IgD-negative memory B cell (primary cell): Measurements from ENCODE around the gene PLEKHO1. TPM values are rescaled to one million over a fixed set of nuclear protein-coding genes. Genes with fewer than 3 reads are reported as not detected.
"Not testable (repeated sequence)": the region's sequence is repeated elsewhere in the genome, so short reads cannot be mapped to it uniquely, and the experiment has no call there.

ENCODE experiments used
- H3K27ac Mint-ChIP-seq, 3 donors: one replicate each; pipeline ENCODE4 v1.8.0; 2020 to 2022; ENCODE audit warnings: mild to moderate bottlenecking in 3 of 3, mixed read lengths in 3 of 3, moderate library complexity in 1 of 3
- H3K27me3 Mint-ChIP-seq: one replicate; pipeline ENCODE4 v1.8.0; 2021; ENCODE audit warnings: mixed read lengths
- H3K36me3 Mint-ChIP-seq: one replicate; pipeline ENCODE4 v1.8.0; 2020; ENCODE audit warnings: mild to moderate bottlenecking, mixed read lengths
- H3K4me1 Mint-ChIP-seq, 3 donors: one replicate each; pipeline ENCODE4 v1.8.0; 2020 to 2022; ENCODE audit warnings: mixed read lengths in 3 of 3, mild to moderate bottlenecking in 1 of 3
- H3K4me3 Mint-ChIP-seq, 4 donors: one replicate each; pipeline ENCODE4 v1.8.0; 2020 to 2022; ENCODE audit warnings: mild to moderate bottlenecking in 4 of 4, mixed read lengths in 4 of 4, moderate library complexity in 3 of 4
- H3K9me3 Mint-ChIP-seq, 3 donors: one replicate each; pipeline ENCODE4 v1.8.0; 2020 to 2021; ENCODE audit warnings: mixed read lengths in 3 of 3, mild to moderate bottlenecking in 1 of 3
- polyA plus RNA-seq: library from polyadenylated mRNA; unstranded; fragments of 300-500 nt; fragmentation: Illumina TruSeq; gene quantifications from one replicate; pipeline ENCODE4 v1.2.3, GENCODE V29; 2021

PLEKHO1 gene
- polyA plus RNA-seq, 1 donor from 2014 or later, result 102 TPM

GRCh38 chr1:150135400-150135799 is 14.3 kb upstream of the PLEKHO1 start:
- H3K4me3 Mint-ChIP-seq, H3K36me3 Mint-ChIP-seq, H3K27ac Mint-ChIP-seq, H3K4me1 Mint-ChIP-seq, H3K9me3 Mint-ChIP-seq, H3K27me3 Mint-ChIP-seq: not testable (repeated sequence)

- Mint-ChIP-seq H3K36me3 (peaks cover 2% of the 10 kb centered on the region), H3K4me1 (peaks cover 0 to 4% (median 2%) of the 10 kb centered on the region in 3 donors), H3K27me3 (no peaks in the 10 kb centered on the region), H3K9me3 (no peaks in the 10 kb centered on the region), H3K27ac (no peak overlapping the region), H3K4me3 (no peak overlapping the region)
These were observed 11.7 kb upstream of the PLEKHO1 start for GRCh38 chr1:150138044-150138443.

GRCh38 chr1:150141452-150141851 is 8.3 kb upstream of the PLEKHO1 start:
- peaks cover 9 to 16% (median 12%) of the 10 kb centered on the region in 3 donors for H3K4me1 Mint-ChIP-seq
- H3K36me3 Mint-ChIP-seq, result peaks cover 2% of the 10 kb centered on the region
- H3K4me3 Mint-ChIP-seq, result no peak overlapping the region
- H3K27ac Mint-ChIP-seq, result no peak overlapping the region
- H3K27me3 Mint-ChIP-seq, result no peaks in the 10 kb centered on the region
- H3K9me3 Mint-ChIP-seq, result no peaks in the 10 kb centered on the region

- Mint-ChIP-seq H3K4me3 (no peak overlapping the region), H3K27ac (no peak overlapping the region), H3K27me3 (no peaks in the 10 kb centered on the region), H3K36me3 (peaks cover 2% of the 10 kb centered on the region), H3K9me3 (no peaks in the 10 kb centered on the region), H3K4me1 (peaks cover 15 to 22% (median 18%) of the 10 kb centered on the region in 3 donors)
These were observed 7.6 kb upstream of the PLEKHO1 start for GRCh38 chr1:150142083-150142482.

- Mint-ChIP-seq H3K27me3 (no peaks in the 10 kb centered on the region), H3K9me3 (no peaks in the 10 kb centered on the region), H3K36me3 (peaks cover 2% of the 10 kb centered on the region), H3K27ac (peak overlapping the region in 2 of 3 donors; percentile 4 to 33), H3K4me1 (peaks cover 27 to 37% (median 33%) of the 10 kb centered on the region in 3 donors), H3K4me3 (peak overlapping the region in 3 of 4 donors; percentile 4 to 71 (median 29))
These were observed 5.1 kb upstream of the PLEKHO1 start for GRCh38 chr1:150144606-150145005.

GRCh38 chr1:150146016-150146415 is 3.7 kb upstream of the PLEKHO1 start:
- not testable (repeated sequence) for H3K4me3 Mint-ChIP-seq, H3K9me3 Mint-ChIP-seq, H3K36me3 Mint-ChIP-seq, H3K27ac Mint-ChIP-seq, H3K27me3 Mint-ChIP-seq
- H3K4me1 Mint-ChIP-seq, result peaks cover 22 to 38% (median 31%) of the 10 kb centered on the region in 3 donors

- Mint-ChIP-seq H3K36me3 (no peaks in the 10 kb centered on the region), H3K4me3 (peak overlapping the region in 2 of 4 donors; percentile 93 to 98), H3K4me1 (peaks cover 28 to 48% (median 36%) of the 10 kb centered on the region in 3 donors), H3K9me3 (no peaks in the 10 kb centered on the region), H3K27me3 (no peaks in the 10 kb centered on the region), H3K27ac (peak overlapping the region; percentile 65 to 92 (median 80))
These were observed 2.7 kb upstream of the PLEKHO1 start for GRCh38 chr1:150146849-150147542.

- Mint-ChIP-seq H3K9me3 (no peaks in the 10 kb centered on the region), H3K4me3 (peak overlapping the region; percentile 93 to 98 (median 96)), H3K36me3 (no peaks in the 10 kb centered on the region), H3K4me1 (peaks cover 40 to 53% (median 51%) of the 10 kb centered on the region in 3 donors), H3K27me3 (no peaks in the 10 kb centered on the region), H3K27ac (peak overlapping the region; percentile 92 to 96 (median 92))
These were observed 862 bp upstream of the PLEKHO1 start for GRCh38 chr1:150148837-150149270.

- peak overlapping the region; percentile 95 to 98 (median 98) for H3K27ac Mint-ChIP-seq
- no peaks in the 10 kb centered on the region for H3K27me3 Mint-ChIP-seq
- peak overlapping the region; percentile 96 to 98 (median 96) for H3K4me3 Mint-ChIP-seq
- no peaks in the 10 kb centered on the region for H3K9me3 Mint-ChIP-seq
- H3K4me1 Mint-ChIP-seq, result peaks cover 46 to 57% (median 48%) of the 10 kb centered on the region in 3 donors
- H3K36me3 Mint-ChIP-seq, result no peaks in the 10 kb centered on the region
These were observed 661 bp downstream of the PLEKHO1 start for GRCh38 chr1:150150133-150151021.

- Mint-ChIP-seq H3K4me3 (peak overlapping the region; percentile 96 to 98 (median 96)), H3K36me3 (no peaks in the 10 kb centered on the region), H3K9me3 (no peaks in the 10 kb centered on the region), H3K27ac (peak overlapping the region; percentile 95 to 98 (median 98)), H3K4me1 (peaks cover 47 to 60% (median 50%) of the 10 kb centered on the region in 3 donors), H3K27me3 (no peaks in the 10 kb centered on the region)
These were observed 1.8 kb downstream of the PLEKHO1 start for GRCh38 chr1:150151291-150152181.

- Mint-ChIP-seq H3K27me3 (no peaks in the 10 kb centered on the region), H3K4me3 (peak overlapping the region; percentile 96 to 98 (median 96)), H3K27ac (peak overlapping the region; percentile 95 to 98 (median 98)), H3K9me3 (no peaks in the 10 kb centered on the region), H3K4me1 (peaks cover 43 to 53% (median 44%) of the 10 kb centered on the region in 3 donors), H3K36me3 (no peaks in the 10 kb centered on the region)
These were observed 2.4 kb downstream of the PLEKHO1 start for GRCh38 chr1:150152182-150152536.

- Mint-ChIP-seq H3K27me3 (no peaks in the 10 kb centered on the region), H3K4me3 (peak overlapping the region; percentile 56 to 96 (median 63)), H3K36me3 (no peaks in the 10 kb centered on the region), H3K27ac (peak overlapping the region; percentile 88 to 98 (median 98)), H3K9me3 (no peaks in the 10 kb centered on the region), H3K4me1 (peaks cover 40 to 56% (median 46%) of the 10 kb centered on the region in 3 donors)
These were observed 3.2 kb downstream of the PLEKHO1 start for GRCh38 chr1:150152772-150153456.

GRCh38 chr1:150154143-150154542 is 4.4 kb downstream of the PLEKHO1 start:
- Mint-ChIP-seq H3K4me3 (peak overlapping the region in 3 of 4 donors; percentile 43 to 96 (median 48)), H3K36me3 (peaks cover 4% of the 10 kb centered on the region), H3K4me1 (peaks cover 30 to 52% (median 42%) of the 10 kb centered on the region in 3 donors), H3K27ac (peak overlapping the region in 2 of 3 donors; percentile 89 to 98), H3K9me3 (no peaks in the 10 kb centered on the region), H3K27me3 (no peaks in the 10 kb centered on the region)
